GM04504 (cell line): ENCODE data around the gene SH2B3.

ENCODE experiments used
- DNase-seq: peaks from one replicate; pipeline ENCODE4 v3.0.0-alpha.2; 2012; ENCODE audit warnings: low read depth

The SH2B3 gene

DNA sequence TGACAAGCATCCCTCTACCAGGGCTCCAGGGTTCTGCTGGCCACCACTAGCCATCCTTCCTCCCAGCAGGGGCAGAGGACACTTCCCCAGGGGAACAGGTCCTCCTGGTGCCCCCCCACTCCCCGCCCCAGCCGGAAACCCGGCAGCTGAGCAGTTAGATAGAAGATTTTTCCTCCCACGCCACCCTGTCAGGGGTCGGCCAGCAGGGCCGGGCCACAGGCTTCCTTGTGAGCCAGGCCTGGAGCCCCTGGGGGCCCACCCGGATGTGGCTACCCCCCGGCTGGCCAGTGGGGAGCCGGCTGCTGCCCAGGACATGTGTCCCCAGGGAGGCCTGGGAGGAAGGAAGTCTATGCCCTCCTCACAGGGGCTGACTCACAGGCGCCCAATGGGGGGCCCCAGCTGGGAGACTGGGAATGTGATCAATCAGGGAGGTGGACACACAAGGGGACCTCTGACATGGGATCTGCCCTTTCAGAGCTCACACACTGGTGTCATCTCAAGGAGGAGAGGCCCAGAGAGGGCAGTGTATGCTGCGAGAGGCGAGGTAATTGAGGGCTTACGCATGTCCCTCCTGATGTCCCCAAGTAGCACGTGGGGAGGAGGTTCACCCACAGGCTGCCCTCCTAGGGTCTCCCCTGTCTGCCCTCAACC, 4.2 kb downstream of the SH2B3 start:
- no peak for DNase-seq

DNA sequence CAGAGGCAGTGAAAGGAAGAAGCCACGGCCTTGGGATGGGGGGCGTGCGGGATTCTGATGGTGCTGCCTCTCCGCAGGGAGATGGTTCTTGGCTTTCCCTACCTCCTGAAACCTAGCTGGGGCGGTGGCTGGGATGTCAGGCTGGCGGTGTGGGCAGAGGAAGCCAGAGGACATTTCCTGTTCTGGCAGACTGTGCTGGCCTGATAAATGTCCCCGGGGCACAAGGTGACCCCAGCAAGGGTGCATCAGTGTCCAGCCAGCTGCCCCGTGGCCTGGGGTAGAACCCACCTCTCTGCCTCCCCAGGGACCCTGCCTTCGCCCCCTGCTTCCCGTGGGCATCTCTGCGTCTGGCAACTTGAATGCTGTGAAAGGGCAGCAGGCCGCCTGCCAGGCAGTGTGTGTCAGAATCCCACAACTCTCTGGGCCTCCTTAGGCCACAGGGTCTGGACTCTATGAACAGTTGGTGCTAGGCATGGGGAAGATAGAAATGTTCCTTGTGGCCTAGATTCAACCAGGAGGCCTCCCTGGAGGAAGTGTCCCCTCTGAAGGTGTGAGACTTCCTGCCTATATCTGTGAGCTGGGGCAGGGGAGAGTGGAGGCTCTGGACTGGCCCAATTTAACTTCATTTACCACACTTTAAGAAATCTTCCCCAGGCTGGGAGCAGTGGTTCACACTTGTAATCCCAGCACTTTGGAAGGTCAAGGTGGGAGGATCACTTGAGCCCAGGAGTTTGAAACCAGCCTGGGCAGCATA, 4.9 kb downstream of the SH2B3 start:
- no peak for DNase-seq

DNA sequence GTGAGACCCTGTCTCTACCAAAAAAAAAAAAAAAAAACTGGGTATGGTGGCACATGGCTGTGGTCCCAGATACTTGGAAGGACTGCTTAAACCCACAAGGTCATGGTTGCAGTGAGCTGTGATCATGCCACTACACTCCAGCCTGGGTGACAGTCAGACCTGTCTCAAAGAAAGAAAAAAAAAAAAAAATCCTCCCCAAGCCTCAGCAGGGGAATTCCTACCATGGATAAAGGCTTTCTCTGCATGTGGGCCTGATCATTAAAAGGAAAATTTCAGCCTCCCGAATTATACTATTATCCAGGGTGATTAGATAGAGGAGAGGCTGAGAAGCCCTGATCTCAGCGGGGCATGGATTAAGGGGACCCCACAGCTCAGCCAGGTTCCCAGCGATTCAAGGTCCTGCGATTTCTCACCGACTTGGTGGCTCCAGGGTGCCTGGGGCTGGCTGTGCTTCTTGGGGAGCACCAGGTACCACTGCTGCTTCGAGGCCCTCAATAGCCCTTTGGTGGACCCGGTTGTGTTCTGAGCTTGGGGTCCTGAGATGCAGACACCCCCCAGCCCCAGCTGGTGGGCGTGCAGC, 5.6 kb downstream of the SH2B3 start:
- DNase-seq: no peak

DNA sequence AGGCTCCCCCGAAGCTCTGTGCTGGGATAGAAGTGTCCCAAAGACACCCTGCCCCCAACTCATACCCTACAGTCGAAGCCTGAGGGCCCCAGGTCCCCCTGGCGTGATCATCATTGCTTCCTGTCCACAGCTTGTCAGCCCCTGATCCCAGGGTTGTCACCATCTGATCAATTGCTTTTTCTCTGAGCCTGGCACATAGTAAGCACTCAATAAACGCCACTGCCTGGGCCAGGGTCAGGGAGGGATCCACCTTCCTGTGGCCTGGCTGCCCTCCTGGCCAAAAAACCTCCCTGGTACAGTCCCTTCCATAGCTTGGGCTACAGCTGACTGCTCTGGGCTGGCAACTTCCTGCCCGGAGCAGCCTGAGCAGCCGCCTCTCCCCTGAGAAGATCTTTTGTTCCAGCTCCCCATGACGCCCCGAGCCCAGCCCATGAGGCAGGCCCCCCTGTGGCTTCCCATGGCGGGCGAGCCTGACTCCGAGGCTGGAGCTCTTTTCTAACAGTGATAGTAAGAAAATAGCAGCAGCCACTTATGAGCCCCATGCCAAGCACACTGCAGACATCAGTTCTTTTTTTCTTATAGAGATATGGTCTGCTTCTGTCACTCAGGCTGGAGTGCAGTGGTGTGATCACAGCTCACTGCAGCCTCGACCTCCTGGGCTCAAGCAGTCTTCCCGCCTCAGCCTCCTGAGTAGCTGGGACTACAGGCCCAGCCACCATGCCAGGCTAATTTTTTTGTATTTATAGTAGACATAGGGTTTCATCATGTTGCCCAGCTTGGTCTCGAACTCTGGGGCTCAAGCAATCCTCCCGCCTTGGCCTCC, 6.5 kb downstream of the SH2B3 start:
- DNase-seq: no peak

DNA sequence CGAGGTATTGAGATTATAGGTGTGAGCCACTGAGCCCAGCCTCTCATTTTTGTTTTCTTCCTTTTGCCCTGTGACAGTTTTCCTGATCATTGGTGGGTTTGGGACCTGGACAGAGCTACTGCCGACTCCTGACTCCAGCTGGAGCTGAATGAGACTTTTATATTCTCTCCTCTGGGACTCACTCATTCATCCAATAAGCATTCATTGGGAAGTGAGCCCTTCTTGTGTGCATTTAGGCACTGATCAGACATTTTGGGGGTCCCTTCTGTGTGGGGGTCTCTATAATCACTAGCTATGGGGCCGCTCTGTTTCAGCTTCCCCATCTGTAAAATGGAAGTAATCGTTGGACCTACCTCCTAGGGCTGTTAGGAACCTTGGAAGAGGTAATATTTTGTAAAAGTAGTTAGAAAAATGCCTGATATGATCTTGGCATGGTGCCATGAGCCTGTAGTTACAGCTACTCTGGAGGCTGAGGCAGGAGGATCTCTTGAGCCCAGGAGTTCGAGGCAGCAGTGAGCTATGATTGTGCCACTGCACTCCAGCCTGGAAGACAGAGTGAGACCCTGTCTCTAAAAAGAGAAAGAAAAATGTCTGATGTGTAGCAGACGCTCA, 7.2 kb downstream of the SH2B3 start:
- DNase-seq: no peak

DNA sequence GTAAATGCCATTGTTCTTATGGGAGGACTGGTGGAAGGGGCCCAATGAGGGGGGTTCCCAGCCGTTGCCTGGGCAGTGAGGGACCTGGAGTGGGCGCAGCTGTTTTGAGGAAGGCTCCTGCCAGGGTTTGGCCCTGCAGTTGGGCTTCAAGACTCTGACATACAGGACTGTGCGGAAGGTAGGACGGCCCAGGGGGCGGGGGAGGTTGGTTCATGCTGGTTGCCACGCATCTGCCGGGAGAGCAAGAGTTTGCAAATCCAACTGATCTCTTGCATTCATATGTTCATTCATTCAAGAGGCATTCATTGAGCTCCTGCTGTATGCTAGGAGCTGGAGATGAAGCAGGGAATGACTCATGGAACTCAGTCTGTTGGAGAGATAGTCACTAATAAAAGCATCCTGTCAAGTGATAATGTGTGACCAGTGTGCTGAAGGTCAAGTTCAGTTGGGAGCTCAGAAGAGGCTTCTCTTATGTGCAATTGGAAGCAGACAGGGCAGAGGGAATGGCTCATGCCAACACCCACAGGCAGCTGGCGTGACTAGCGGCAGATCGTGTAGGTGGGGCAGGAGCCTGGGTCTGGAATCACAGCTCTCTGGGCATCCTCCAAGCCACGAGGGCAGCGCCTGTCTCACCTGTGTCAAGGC, 7.8 kb downstream of the SH2B3 start:
- no peak for DNase-seq

DNA sequence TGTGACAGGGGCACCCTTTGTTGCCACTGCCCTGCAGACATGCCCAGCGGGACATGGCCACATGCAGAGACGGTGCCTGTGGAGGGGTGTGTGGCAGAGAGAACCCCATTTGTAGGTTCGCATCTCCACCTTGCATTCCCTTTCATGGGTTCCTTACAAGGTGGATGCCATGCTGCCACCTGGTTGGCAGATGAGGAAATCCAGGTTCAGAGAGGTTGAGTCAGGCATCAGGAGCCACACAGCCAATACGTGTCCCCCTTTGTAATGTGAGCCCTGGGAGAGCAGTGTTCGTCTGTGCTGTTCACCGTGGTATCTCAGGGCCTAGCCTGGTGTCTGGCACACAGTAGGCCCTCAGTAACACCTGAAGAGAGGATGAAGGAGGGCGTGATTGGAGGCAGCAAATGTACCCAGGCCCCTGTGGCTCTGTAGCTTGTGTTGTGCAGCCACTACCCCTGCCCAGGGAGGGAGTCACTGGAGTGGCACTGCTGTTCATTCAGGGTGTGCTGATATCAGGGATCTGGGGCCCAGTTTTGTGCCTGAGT, 9.1 kb downstream of the SH2B3 start:
- DNase-seq: no peak

DNA sequence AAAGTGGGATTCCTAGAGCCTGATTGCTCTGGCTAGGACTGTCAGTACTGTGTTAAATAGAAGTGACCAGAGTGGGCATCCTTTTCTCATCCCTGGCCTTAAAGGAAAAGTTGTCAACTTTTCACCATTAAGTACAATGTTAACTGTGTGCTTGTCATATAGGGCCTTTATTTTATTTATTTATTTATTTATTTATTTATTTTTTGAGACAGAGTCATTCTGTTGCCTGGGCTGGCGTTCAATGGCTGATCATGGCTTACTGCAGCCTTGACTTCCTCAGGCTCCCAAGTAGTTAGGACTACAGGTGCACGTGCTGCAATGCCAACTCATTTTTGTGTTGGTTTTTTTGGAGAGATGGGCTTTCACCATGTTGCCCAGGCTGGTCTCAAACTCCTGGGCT, 11.6 kb downstream of the SH2B3 start:
- DNase-seq: no peak

DNA sequence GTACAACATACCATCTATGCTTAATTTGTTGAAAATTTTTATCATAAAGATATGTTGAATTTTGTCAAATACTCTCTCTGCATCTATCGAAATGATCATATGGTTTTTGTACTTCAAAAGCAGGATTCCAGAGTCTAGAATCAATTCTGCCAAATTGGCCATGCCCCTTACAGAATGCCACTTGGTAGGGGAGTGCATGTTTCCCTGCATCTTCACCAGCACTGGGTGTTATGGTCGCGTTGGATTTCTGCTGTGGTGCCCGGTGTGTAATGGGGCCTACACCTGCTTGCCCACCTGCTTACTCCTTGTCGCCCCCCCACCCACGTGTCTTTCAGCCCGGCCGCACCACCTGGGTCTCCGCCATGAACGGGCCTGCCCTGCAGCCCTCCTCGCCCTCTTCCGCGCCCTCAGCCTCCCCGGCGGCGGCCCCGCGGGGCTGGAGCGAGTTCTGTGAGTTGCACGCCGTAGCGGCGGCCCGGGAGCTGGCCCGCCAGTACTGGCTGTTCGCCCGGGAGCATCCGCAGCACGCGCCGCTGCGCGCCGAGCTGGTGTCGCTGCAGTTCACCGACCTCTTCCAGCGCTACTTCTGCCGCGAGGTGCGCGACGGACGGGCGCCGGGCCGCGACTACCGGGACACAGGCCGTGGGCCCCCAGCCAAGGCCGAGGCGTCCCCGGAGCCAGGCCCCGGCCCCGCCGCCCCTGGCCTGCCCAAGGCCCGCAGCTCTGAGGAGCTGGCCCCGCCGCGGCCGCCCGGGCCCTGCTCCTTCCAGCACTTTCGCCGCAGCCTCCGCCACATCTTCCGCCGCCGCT, 12.3 kb downstream of the SH2B3 start:
- no peak for DNase-seq

DNA sequence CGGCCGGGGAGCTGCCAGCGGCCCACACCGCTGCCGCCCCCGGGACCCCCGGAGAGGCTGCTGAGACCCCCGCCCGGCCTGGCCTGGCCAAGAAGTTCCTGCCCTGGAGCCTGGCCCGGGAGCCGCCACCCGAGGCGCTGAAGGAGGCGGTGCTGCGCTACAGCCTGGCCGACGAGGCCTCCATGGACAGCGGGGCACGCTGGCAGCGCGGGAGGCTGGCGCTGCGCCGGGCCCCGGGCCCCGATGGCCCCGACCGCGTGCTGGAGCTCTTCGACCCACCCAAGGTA, 12.8 kb downstream of the SH2B3 start:
- no peak for DNase-seq

DNA sequence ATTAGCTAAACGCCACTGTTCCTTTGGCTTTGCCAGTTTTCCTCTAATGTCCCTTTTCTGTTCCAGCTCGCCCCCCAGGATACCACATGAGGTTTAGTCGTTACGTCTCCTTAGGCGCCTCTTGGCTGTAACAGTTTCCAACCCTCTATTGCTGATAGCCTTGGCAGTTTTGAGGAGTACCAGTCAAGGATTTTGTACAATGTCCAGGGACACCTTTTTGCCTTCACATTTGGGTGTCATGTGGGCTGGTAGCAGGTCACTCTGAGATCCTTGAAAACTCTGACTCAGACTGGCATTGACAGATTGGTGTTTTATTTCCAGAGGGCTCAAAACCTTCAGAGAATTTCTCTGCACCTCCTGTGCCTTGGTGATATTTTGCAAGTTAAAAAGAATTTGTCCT, 14.1 kb downstream of the SH2B3 start:
- DNase-seq: no peak

DNA sequence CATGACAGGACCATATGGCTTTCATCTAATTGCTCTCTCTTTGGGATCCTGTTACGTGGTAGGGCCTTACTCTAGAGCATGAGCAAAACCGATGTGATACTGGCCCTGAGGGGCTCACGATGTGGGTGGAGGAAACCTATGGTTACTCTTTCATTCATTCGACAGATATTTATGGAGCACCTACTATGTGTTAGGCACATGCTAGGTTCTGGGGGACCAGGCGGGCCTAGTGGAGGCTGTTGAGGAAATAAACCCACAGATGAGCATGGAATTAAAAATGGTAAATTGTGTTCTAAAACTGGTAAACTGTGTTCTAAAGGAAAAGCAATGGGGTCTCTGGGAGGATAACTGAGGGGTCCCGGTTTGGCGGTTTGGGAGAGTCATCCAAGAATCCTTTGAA, 14.8 kb downstream of the SH2B3 start:
- DNase-seq: no peak

DNA sequence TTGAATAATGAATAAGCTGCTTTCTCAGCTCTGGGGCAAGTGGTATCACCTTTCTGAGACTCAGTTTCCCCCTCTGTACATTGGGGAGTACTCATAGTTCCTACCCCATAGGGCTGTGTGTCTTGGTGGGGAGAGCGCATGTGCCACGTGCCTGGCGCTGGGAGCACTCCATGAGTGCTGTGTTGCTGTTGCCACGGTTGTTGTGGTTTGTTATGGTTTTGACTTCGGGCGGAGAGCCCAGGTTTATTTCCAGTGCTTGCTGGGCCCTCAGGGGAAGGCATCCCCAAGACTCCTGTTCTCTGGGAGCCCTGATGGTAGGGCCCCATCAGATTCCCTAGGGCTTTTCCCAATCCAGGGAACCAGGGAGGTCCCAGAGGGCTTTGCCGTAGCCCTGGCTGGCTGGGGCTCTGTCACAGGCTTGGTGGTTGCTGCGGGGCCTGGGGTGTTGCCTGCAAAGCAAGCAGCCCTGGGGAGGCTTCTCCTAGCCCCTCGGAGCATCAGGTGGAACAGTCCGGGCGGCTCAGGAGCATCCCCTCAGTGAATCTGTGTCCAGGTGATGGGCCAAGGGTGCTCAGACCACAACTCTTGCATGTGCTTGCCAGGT, 18.6 kb downstream of the SH2B3 start:
- no peak for DNase-seq

DNA sequence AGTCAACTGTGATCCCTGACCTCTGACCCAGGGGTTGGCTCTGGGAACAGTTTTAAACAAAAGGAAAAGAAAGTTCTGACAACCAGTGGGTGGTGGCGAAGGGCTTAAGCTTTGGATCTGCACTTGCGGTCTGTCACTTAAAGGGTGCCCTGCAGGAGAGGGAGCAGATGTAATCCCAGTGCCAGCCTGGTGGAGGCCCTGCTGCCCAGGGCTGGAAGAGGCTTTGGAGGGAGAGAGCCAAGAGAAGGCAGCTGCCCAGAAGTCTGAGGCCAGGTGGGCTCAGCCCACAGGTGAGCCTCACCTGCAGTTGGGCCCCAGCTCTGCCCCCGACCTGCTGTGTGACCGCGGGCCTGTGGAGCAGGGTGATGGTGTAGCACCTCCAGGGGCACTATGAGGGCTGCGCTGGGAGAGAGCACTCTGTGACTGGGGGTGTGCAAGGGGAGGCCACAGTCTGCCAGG, 19.1 kb downstream of the SH2B3 start:
- DNase-seq: no peak

DNA sequence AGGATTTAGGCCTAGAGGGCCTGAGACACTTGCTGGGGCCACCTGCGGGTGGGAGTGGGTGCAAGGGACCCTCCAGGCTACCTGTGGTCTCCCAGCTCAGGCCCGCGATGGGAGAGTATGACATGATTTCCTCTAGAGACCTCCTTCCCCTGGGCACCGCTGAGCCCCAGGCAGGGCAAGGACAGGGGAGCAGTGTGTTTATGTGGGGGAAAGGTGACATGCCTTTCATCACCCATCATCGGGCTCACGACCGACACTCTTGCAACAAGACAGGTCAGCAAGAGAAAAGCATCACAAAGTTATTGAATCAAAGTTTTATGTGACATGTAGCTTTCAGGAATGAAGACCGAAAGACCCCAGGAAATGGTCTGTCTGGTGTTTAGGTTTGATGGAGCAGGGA, 19.9 kb downstream of the SH2B3 start:
- no peak for DNase-seq

DNA sequence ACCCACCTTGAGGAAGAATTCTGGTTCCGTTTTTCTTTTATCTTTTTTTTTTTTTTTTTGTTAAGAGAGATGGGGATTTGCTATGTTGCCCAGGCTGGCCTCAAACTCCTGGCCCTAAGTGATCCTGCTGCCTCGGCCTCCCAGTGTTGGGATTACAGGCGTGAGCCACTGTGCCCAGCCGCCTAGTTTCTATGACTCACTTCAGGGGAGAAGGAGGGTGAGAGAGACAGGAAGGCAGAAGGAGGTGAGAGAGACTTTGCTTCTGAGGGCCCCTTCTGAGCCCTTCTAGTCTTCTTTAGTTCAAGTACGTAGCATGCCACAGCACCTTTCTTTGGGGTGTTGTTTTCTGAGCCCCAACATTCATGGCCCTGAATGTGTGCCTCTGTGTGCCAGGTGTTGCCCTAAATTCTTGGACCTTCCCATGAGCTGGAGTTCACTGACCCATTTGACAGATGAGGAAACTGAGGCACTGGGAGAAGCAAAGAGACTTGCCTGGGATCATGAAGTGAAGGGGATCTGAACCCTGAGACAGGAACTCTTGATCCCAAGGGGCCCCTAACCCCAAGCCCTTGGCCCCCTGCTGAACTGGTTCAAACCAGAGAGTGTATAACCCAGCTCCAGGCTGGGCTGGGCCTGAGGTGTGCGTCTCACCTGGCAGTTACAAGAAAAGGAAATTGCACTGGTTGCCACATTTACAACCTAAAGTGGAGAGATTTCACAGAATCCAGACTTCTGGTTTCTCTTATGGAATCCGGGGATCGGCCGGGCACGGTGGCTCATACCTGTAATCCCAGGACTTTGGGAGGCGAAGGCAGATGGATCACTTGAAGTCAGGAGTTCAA, 20.8 kb downstream of the SH2B3 start:
- DNase-seq: no peak

DNA sequence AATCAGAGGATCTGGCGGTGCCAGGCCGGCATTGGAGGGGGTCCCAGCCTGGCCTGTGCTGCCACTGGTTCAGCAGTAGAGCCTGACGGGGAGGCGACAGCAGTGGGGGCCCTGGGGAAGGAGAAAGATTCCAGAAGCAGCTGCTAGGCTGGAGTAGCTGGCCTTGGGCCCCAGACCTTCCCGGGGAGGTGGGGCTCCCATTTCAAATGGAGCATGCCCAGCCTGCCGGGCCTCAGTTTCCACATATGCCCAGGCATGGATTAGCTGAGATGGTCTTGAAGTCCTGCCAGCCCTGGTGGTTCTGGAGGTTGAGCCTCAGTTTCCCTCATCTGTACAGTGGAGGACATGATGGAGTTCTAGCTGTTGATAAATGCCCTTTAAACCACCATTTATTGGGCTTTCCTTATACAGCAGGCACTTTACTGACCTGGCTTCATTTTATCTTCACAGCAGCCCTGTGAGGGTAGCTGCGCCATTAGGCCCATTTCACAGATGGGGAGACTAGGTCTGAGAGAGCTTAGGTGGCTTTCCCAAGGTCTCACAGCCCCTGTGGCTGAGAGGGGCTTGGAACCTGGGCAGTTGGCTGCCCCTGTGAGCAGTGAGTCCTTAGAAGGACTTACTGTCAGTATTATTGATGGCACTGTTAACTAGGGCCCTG, 21.8 kb downstream of the SH2B3 start:
- DNase-seq: no peak

DNA sequence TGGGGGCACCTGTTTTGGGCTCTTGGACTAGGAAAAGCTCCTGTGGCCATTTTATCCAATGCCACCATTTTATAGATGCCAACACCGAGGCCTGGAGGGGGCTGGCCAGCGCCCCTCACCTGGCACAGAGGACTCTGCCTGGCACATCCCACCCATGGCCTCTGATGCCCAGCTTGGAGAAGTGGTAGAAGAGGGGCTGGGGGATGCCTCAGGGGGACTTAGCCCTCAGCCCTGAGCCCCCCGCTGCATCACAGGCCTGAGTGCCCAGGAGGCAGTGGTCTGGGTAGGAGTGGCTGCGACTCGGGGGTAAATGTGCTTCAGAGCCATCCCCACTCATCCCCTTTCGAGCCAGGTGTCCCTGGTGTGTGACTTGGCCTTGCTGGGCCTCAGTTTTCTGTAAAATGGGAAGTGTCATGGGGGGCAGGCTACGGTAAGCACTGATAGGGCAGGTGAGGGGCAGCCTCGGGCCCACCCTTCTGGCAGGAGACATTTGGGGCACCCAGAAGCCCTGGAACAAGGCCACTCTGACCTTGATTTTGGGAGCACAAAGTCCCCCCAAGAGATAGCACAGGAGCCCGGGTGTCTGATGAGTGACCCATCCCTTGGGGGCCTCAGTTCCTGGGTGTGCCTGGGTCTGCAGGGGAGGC, 22.5 kb downstream of the SH2B3 start:
- DNase-seq: no peak
